HG02571 (cell line): ENCODE results near the gene ABCB4.

Experiments
- ATAC-seq: cut with Tn5 transposase; IDR thresholded peaks from one replicate; pipeline ENCODE4 v1.9.1; 2021; ENCODE audit warnings: mild to moderate bottlenecking, moderate library complexity; ENCODE audit not compliant: unreplicated experiment

The ABCB4 gene

GRCh38 chr7:87427288-87427687 is 48.2 kb downstream of the ABCB4 start:
- no peak for ATAC-seq

- ATAC-seq, result no peak
These were observed 49.3 kb downstream of the ABCB4 start for GRCh38 chr7:87426160-87426559.

- ATAC-seq, result no peak
These were observed 51.4 kb downstream of the ABCB4 start for GRCh38 chr7:87424075-87424474.

GRCh38 chr7:87420173-87420572 is 55.3 kb downstream of the ABCB4 start:
- no peak for ATAC-seq

- ATAC-seq, result peak; percentile 80
These were observed 58.5 kb downstream of the ABCB4 start for GRCh38 chr7:87416682-87417587.

GRCh38 chr7:87414794-87415188 is 60.7 kb downstream of the ABCB4 start:
- ATAC-seq, result no peak

- ATAC-seq, result no peak
These were observed 61.3 kb downstream of the ABCB4 start for GRCh38 chr7:87413951-87414793.

- no peak for ATAC-seq
These were observed 62.5 kb downstream of the ABCB4 start for GRCh38 chr7:87413029-87413428.

- ATAC-seq, result no peak
These were observed 64.3 kb downstream of the ABCB4 start for GRCh38 chr7:87411186-87411585.

- ATAC-seq, result no peak
These were observed 70.8 kb downstream of the ABCB4 start for GRCh38 chr7:87404674-87405073.

- ATAC-seq, result no peak
These were observed 77.0 kb downstream of the ABCB4 start for GRCh38 chr7:87398446-87398845.

- no peak for ATAC-seq
These were observed 79.9 kb downstream of the ABCB4 start for GRCh38 chr7:87395442-87396020.

GRCh38 chr7:87391020-87391701 is 84.3 kb downstream of the ABCB4 start:
- ATAC-seq, result no peak

- ATAC-seq, result no peak
These were observed 94.6 kb downstream of the ABCB4 start for GRCh38 chr7:87380905-87381304.

GRCh38 chr7:87375662-87376435 is 99.6 kb downstream of the ABCB4 start:
- no peak for ATAC-seq

- no peak for ATAC-seq
These were observed 104.8 kb downstream of the ABCB4 start for GRCh38 chr7:87370660-87371180.

GRCh38 chr7:87369216-87369615 is 106.3 kb downstream of the ABCB4 start:
- ATAC-seq, result no peak

- ATAC-seq, result no peak
These were observed 111.2 kb downstream of the ABCB4 start for GRCh38 chr7:87364246-87364645.

- ATAC-seq, result no peak
These were observed 112.1 kb downstream of the ABCB4 start for GRCh38 chr7:87363342-87363741.

- ATAC-seq, result no peak
These were observed 114.2 kb downstream of the ABCB4 start for GRCh38 chr7:87361320-87361719.
